H1 (cell line): ENCODE results near the gene PPP2R2C. TPM values are rescaled to one million over a fixed set of nuclear protein-coding genes. Genes with fewer than 3 reads are reported as not detected.

Experiments
- CTCF ChIA-PET: fragments of 300-600 bp; sonication (Branson Sonifier 250); formaldehyde crosslinking; loops from one replicate; lab custom pipeline; 2021; ENCODE audit not compliant: partially characterized antibody; lab: Charles Lee
- POLR2A ChIA-PET: fragments of 300-600 bp; sonication (Branson Sonifier 250); formaldehyde crosslinking; loops from one replicate; lab custom pipeline; 2021; ENCODE audit warnings: inconsistent platforms; ENCODE audit not compliant: partially characterized antibody; lab: Charles Lee
- DNase-seq, 2 experiments: peaks; one replicate each; pipeline versions ENCODE4 v3.0.0 to v3.0.0-alpha.2; 2010 to 2022; ENCODE audit warnings: low spot score in 2 of 2, low read depth in 1 of 2, mixed read lengths in 1 of 2
- FAIRE-seq: peaks from 2 replicates; lab custom pipeline; 2011; peaks lifted over from hg19 to GRCh38; lab: Jason Lieb, UNC
- H2AFZ ChIP-seq: 2 replicates; pipeline ENCODE4 v1.8.1; 2012; ENCODE audit warnings: low read length, inconsistent platforms
- H2AK5ac ChIP-seq: 2 replicates; pipeline ENCODE4 v1.6.1; 2013; ENCODE audit warnings: low read depth, low read length
- H2BK120ac ChIP-seq: replicated peaks from 2 replicates; pipeline ENCODE3; 2013; ENCODE audit warnings: low read depth, low read length, inconsistent platforms
- H2BK12ac ChIP-seq: 2 replicates; pipeline ENCODE4 v1.6.1; 2013; ENCODE audit warnings: low read depth, low read length
- H2BK15ac ChIP-seq: 2 replicates; pipeline ENCODE4 v1.6.1; 2013; ENCODE audit warnings: low read length
- H2BK20ac ChIP-seq: 2 replicates; pipeline ENCODE4 v1.6.1; 2013; ENCODE audit warnings: low read length
- H2BK5ac ChIP-seq: 2 replicates; pipeline ENCODE4 v1.6.1; 2013; ENCODE audit warnings: low read depth, low read length
- H3K14ac ChIP-seq: 2 replicates; pipeline ENCODE4 v1.6.1; 2013; ENCODE audit warnings: inconsistent platforms; ENCODE audit not compliant: insufficient read length
- H3K18ac ChIP-seq: 2 replicates; pipeline ENCODE4 v1.6.1; 2013; ENCODE audit warnings: low read length; ENCODE audit errors: extremely low read depth
- H3K23ac ChIP-seq: 2 replicates; pipeline ENCODE4 v1.6.1; 2013; ENCODE audit warnings: inconsistent platforms; ENCODE audit not compliant: insufficient read length
- H3K23me2 ChIP-seq: 2 replicates; pipeline ENCODE4 v1.6.1; 2013; ENCODE audit warnings: low read depth, low read length
- H3K27ac ChIP-seq: 2 replicates; pipeline ENCODE4 v1.6.1; 2011; ENCODE audit warnings: low read depth, low read length, inconsistent platforms
- H3K27me3 ChIP-seq, 4 experiments: replicated peaks in 1 of 4; 1 replicate in 1 of 4; 2 replicates in 3 of 4; pipeline versions ENCODE4 v1.6.1 to v1.8.1; 2011 to 2013; ENCODE audit warnings: low read length in 3 of 4, mild to moderate bottlenecking in 3 of 4, inconsistent platforms in 2 of 4, mixed read lengths in 2 of 4, moderate library complexity in 1 of 4; ENCODE audit not compliant: control insufficient read depth in 3 of 4, insufficient read depth in 3 of 4; ENCODE audit errors: extremely low read depth in 1 of 4
- H3K36me3 ChIP-seq, 4 experiments: 2 replicates each; pipeline versions ENCODE4 v1.6.1 to v1.8.1; 2011 to 2013; ENCODE audit warnings: mild to moderate bottlenecking in 4 of 4, low read length in 3 of 4, moderate library complexity in 2 of 4, control low read depth in 1 of 4, inconsistent platforms in 1 of 4; ENCODE audit not compliant: insufficient read depth in 4 of 4, control insufficient read depth in 2 of 4
- H3K4ac ChIP-seq: replicated peaks from 2 replicates; pipeline ENCODE3; 2013; ENCODE audit warnings: low read length, low read depth, mixed read lengths, inconsistent platforms; ENCODE audit not compliant: insufficient read length
- H3K4me1 ChIP-seq, 4 experiments: replicated peaks in 1 of 4; 1 replicate in 1 of 4; 2 replicates in 3 of 4; pipeline versions ENCODE4 v1.6.1 to v1.8.1; 2011 to 2013; ENCODE audit warnings: low read length in 3 of 4, inconsistent platforms in 2 of 4, mixed read lengths in 1 of 4; ENCODE audit not compliant: insufficient read depth in 4 of 4, control insufficient read depth in 3 of 4
- H3K4me2 ChIP-seq, 2 experiments: 2 replicates each; pipeline versions ENCODE4 v1.6.1 to v1.8.1; 2011 to 2013; ENCODE audit warnings: low read depth in 2 of 2, low read length in 2 of 2, control low read depth in 1 of 2, inconsistent platforms in 1 of 2, mild to moderate bottlenecking in 1 of 2; ENCODE audit not compliant: insufficient read depth in 1 of 2
- H3K4me3 ChIP-seq, 4 experiments: fragments of 200-600, 300-600 bp in 1 of 4; sonication (generic), shearing (Covaris generic), sonication (Bioruptor Twin) in 1 of 4; 2 replicates each; pipeline versions ENCODE4 v1.5.1 to v1.8.1; 2011 to 2016; ENCODE audit warnings: low read length in 4 of 4, low read depth in 3 of 4, control low read depth in 2 of 4, inconsistent platforms in 2 of 4, mild to moderate bottlenecking in 2 of 4, mixed read lengths in 1 of 4, moderate library complexity in 1 of 4; ENCODE audit not compliant: insufficient read depth in 2 of 4; ENCODE audit errors: extremely low read depth in 1 of 4
- H3K56ac ChIP-seq: replicated peaks from 2 replicates; pipeline ENCODE3; 2013; ENCODE audit warnings: low read depth, mild to moderate bottlenecking, mixed read lengths, low read length, inconsistent platforms; ENCODE audit not compliant: insufficient read length
- H3K79me1 ChIP-seq: 2 replicates; pipeline ENCODE4 v1.6.1; 2013; ENCODE audit warnings: low read depth, low read length, control low read depth
- H3K79me2 ChIP-seq, 2 experiments: 2 replicates each; pipeline versions ENCODE4 v1.6.1 to v1.8.1; 2012 to 2013; ENCODE audit warnings: low read length in 2 of 2, mild to moderate bottlenecking in 2 of 2, inconsistent platforms in 1 of 2; ENCODE audit not compliant: insufficient read depth in 2 of 2, control insufficient read depth in 1 of 2
- H3K9ac ChIP-seq, 4 experiments: replicated peaks in 1 of 4; 1 replicate in 1 of 4; 2 replicates in 3 of 4; pipeline versions ENCODE4 v1.6.1 to v1.8.1; 2011 to 2013; ENCODE audit warnings: low read depth in 3 of 4, low read length in 3 of 4, control low read depth in 2 of 4, mild to moderate bottlenecking in 2 of 4, moderate library complexity in 2 of 4, inconsistent platforms in 1 of 4; ENCODE audit errors: extremely low read depth in 1 of 4
- H3K9me3 ChIP-seq, 2 experiments: 2 replicates each; pipeline versions ENCODE4 v1.6.1 to v1.8.1; 2012 to 2013; ENCODE audit warnings: mild to moderate bottlenecking in 2 of 2, moderate library complexity in 2 of 2, control low read depth in 1 of 2, inconsistent platforms in 1 of 2, low read depth in 1 of 2, low read length in 1 of 2, mixed read lengths in 1 of 2; ENCODE audit not compliant: insufficient read depth in 2 of 2
- H4K20me1 ChIP-seq, 2 experiments: replicated peaks in 1 of 2; 2 replicates each; pipeline versions ENCODE3 to v1.8.1; 2011 to 2013; ENCODE audit warnings: inconsistent platforms in 2 of 2, low read length in 2 of 2, mild to moderate bottlenecking in 1 of 2; ENCODE audit not compliant: insufficient read depth in 2 of 2, control insufficient read depth in 1 of 2
- H4K5ac ChIP-seq: 2 replicates; pipeline ENCODE4 v1.6.1; 2013; ENCODE audit warnings: low read length, low read depth, mixed read lengths, inconsistent platforms; ENCODE audit not compliant: insufficient read length
- H4K8ac ChIP-seq: 2 replicates; pipeline ENCODE4 v1.8.0; 2013; ENCODE audit warnings: mild to moderate bottlenecking, moderate library complexity, low read length, inconsistent platforms; ENCODE audit not compliant: insufficient read depth; ENCODE audit errors: extremely low read depth
- H4K91ac ChIP-seq: replicated peaks from 2 replicates; pipeline ENCODE3; 2013; ENCODE audit warnings: low read length, mixed read lengths, inconsistent platforms; ENCODE audit not compliant: insufficient read length
- E2F6 ChIP-seq: IDR thresholded peaks from 2 replicates; pipeline ENCODE4 v1.6.1; 2012; ENCODE audit warnings: inconsistent platforms
- EP300 ChIP-seq, 2 experiments: IDR thresholded peaks; 1 replicate in 1 of 2; 2 replicates in 1 of 2; pipeline ENCODE4 v1.6.1; 2011 to 2012; ENCODE audit warnings: low read depth in 2 of 2, low read length in 2 of 2, mild to moderate bottlenecking in 2 of 2, borderline replicate concordance in 1 of 2, inconsistent platforms in 1 of 2, moderate library complexity in 1 of 2
- KDM5A ChIP-seq: fragments of 200-600 bp; IDR thresholded peaks from 2 replicates; pipeline ENCODE4 v1.7.1; 2012; ENCODE audit warnings: mild to moderate bottlenecking, low read length, inconsistent platforms, mixed read lengths
- MAFK ChIP-seq: IDR thresholded peaks from 2 replicates; pipeline ENCODE4 v1.6.1; 2012; ENCODE audit warnings: low read depth, mild to moderate bottlenecking, improper control_type of control experiment, low read length
- NRF1 ChIP-seq: IDR thresholded peaks from 2 replicates; pipeline ENCODE4 v1.6.1; 2011; ENCODE audit warnings: mild to moderate bottlenecking, low read depth, low read length, improper control_type of control experiment
- RNF2 ChIP-seq: fragments of 200-900, 300-1000 bp; sonication (generic); IDR thresholded peaks from 2 replicates; pipeline ENCODE4 v1.7.1; 2016; ENCODE audit warnings: borderline replicate concordance, low read depth, mild to moderate bottlenecking, antibody characterized with exemption, low read length; ENCODE audit not compliant: poor library complexity, severe bottlenecking; ENCODE audit errors: missing control alignments
- SP1 ChIP-seq: IDR thresholded peaks from 2 replicates; pipeline ENCODE4 v1.6.1; 2011; ENCODE audit warnings: low read depth, low read length
- SRF ChIP-seq: IDR thresholded peaks from 2 replicates; pipeline ENCODE4 v1.6.1; 2011; ENCODE audit warnings: mild to moderate bottlenecking, low read depth, low read length, moderate library complexity
- WGBS, 2 experiments: shearing (Covaris generic) in 1 of 2; methylation state at CpG; one replicate each; pipeline versions ENCODE4 v1.1.6 to v1.1.7; 2013 to 2015; ENCODE audit warnings: low lambda C conversion rate in 2 of 2, mixed read lengths in 2 of 2, inconsistent platforms in 1 of 2, low coverage in 1 of 2, missing lambda C conversion rate in 1 of 2; ENCODE audit not compliant: insufficient replicate concordance in 2 of 2, insufficient coverage in 1 of 2, insufficient read length in 1 of 2; ENCODE audit errors: extremely low coverage in 1 of 2, missing lambda C conversion rate in 1 of 2; 5-methylcytosine and 5-hydroxymethylcytosine counted together
- polyA plus RNA-seq, 7 experiments: library from polyadenylated mRNA; depleted of rRNA in 3 of 7; stranded (reverse) in 5 of 7; unstranded in 2 of 7; fragments of >200 nt in 5 of 7; fragments of 200-250 nt in 2 of 7; gene quantifications; 1 replicate in 5 of 7; 2 replicates in 1 of 7; 4 replicates in 1 of 7; pipeline versions ENCODE4 v1.2.1 to v1.2.3, GENCODE V29; 2011 to 2013; ENCODE audit warnings: missing spikeins in 2 of 7, mixed read lengths in 2 of 7
- total RNA-seq: library from RNA; stranded (reverse); fragmentation: NEBNext Ultra II Directional; extraction: Animal tissue kit (Norgen Biotek cat#: 25700); gene quantifications from 2 replicates; pipeline ENCODE4 v1.2.1, GENCODE V29; 2021
- TF ChIP-seq, protein P1 (sequence below): IDR thresholded peaks from 2 replicates; pipeline ENCODE4 v1.6.1; 2012; ENCODE audit warnings: low read length, inconsistent platforms

Gene PPP2R2C
- total and polyA plus RNA-seq, 2 of the 8 experiments (the other 6 are each of a cell fraction or from before 2014, with no cell fraction given), result 6.4 TPM

DNA sequence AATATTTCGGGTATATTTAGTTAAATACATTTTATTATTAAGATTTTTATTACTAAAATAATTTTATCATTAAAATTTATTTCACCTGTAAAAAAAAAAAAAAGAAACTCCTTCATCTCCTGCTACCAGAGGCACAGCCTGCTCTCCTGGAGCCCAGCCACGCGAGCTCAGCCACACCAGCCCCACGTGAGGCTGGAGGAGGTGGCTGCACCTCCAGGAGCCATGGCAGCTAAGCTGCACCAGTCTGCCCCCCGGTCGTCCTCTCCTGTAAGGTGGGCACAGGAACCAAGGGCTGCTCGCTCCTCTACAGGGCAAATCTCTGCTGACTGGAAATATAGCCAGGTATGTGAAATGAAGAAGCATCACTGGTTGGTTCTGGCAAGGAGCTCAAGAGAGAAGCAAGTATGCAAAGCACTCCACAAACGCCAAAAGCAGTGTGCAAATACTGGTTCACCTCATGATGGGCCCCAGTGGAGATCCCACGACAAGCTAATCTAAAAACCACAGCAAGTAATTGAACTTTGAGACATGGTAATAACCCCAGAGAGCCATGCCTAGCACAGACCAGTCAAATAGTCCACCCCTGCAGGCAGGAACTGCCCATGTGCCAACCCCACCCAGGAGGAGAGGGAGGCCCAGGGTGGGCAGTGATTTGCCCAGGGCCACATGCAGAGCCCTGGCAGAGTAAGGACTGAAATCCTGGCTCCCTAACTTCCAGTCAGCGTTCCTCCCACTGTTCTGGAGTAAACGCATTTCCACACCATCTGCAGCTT lies 112.7 kb downstream of the PPP2R2C start:
- Histone ChIP-seq H3K14ac (no peak overlapping the region), H3K4me2 (no peak overlapping the region), H2BK20ac (no peak overlapping the region), H3K4me3 (no peak overlapping the region), H4K5ac (no peak overlapping the region), H3K79me2 (no peaks in the 10 kb centered on the region), H3K18ac (no peak overlapping the region), H2AK5ac (no peak overlapping the region), H3K4me1 (peaks cover 0 to 1% (median 0%) of the 10 kb centered on the region in 4 experiments; a peak in 1 of 7 replicates), H3K36me3 (no peaks in the 10 kb centered on the region), H3K4ac (no peak overlapping the region), H4K8ac (no peak overlapping the region), H3K79me1 (no peaks in the 10 kb centered on the region), H2BK5ac (no peak overlapping the region), H4K91ac (no peak overlapping the region), H3K9ac (no peak overlapping the region), H2BK12ac (no peak overlapping the region), H3K23ac (no peak overlapping the region), H3K27me3 (0 out of 7 replicates have a peak, but pooled peaks cover 0 to 2% (median 0%) of the 10 kb centered on the region in 4 experiments), H2AFZ (no peak overlapping the region), H3K27ac (no peak overlapping the region), H2BK120ac (no peak overlapping the region), H3K9me3 (no peaks in the 10 kb centered on the region), H4K20me1 (peaks cover 0 to 9% of the 10 kb centered on the region in 2 experiments), H2BK15ac (no peak overlapping the region), H3K56ac (no peak overlapping the region), H3K23me2 (no peaks in the 10 kb centered on the region)
- no peak for FAIRE-seq
- POLR2A ChIA-PET, result no interaction called here
- CTCF ChIA-PET, result interaction anchor here (0.9 to 7.3 kb wide), 8 partner anchors 10 to 325 kb away, joined by 3 to 72 read pairs (median 4); no protein-coding TSS in a partner anchor
- 85% methylated on average over 11 of the region's 11 CpGs; no CpG with 5 or more reads in 1 of the 2 experiments for WGBS, 2 experiments
- DNase-seq, result no peak
- TF ChIP-seq KDM5A (no peak), SRF (no peak), E2F6 (no peak), SP1 (no peak), NRF1 (no peak), MAFK (no peak), RNF2 (no peak), EP300 (IDR thresholded peaks at IDR 0.05; ENCODE audit: borderline replicate concordance in 1 of 2, low read depth in 2 of 2, low read length in 2 of 2) (no peak)
- TF ChIP-seq, protein P1, sequence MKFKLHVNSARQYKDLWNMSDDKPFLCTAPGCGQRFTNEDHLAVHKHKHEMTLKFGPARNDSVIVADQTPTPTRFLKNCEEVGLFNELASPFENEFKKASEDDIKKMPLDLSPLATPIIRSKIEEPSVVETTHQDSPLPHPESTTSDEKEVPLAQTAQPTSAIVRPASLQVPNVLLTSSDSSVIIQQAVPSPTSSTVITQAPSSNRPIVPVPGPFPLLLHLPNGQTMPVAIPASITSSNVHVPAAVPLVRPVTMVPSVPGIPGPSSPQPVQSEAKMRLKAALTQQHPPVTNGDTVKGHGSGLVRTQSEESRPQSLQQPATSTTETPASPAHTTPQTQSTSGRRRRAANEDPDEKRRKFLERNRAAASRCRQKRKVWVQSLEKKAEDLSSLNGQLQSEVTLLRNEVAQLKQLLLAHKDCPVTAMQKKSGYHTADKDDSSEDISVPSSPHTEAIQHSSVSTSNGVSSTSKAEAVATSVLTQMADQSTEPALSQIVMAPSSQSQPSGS, result no peak
